ENCODE results near the gene CCDC8. TPM values are rescaled to one million over a fixed set of nuclear protein-coding genes. Genes with fewer than 3 reads are reported as not detected.

Gene CCDC8
- total and polyA plus RNA-seq, 2 of the 4 experiments (the other 2 are of a cell fraction), result 9.3 to 10.2 TPM

GRCh38 chr19:46392837-46393236 lies 20.5 kb downstream of the CCDC8 start:
- Histone ChIP-seq H2BK5ac (ENCODE audit: low read depth, low read length, poor library complexity, severe bottlenecking) (peak overlapping the region; percentile 22), H3K4ac (ENCODE audit: low read depth, low read length) (peak overlapping the region; percentile 61), H2BK120ac (ENCODE audit: low read depth, low read length) (peak overlapping the region; percentile 69), H4K5ac (ENCODE audit: low read depth, low read length) (0 out of 2 replicates have a peak overlapping the region, but pooled peaks have one; percentile 6), H3K9ac (ENCODE audit: low read depth, low read length) (0 out of 2 replicates have a peak overlapping the region, but pooled peaks have one; percentile 3), H2BK20ac (ENCODE audit: low read depth, low read length) (peak overlapping the region; percentile 21; the same call in 1 of the 2 replicates), H3K9me1 (ENCODE audit: insufficient read depth, low read length) (peaks cover 13% of the 10 kb centered on the region), H3K79me1 (ENCODE audit: low read depth in 1 of 2, low read length in 2 of 2) (0 out of 4 replicates have a peak, but pooled peaks cover 0 to 9% of the 10 kb centered on the region in 2 experiments), H3K56ac (ENCODE audit: extremely low read depth, insufficient read depth, low read length) (no peak overlapping the region; the same call in 1 of the 2 replicates), H3K4me2 (ENCODE audit: low read depth, low read length) (peak overlapping the region; percentile 65), H2AK9ac (replicated peaks; ENCODE audit: low read depth, low read length, poor library complexity) (no peak overlapping the region), H3K36me3 (ENCODE audit: control insufficient read depth, insufficient read depth, low read length) (peaks cover 32% of the 10 kb centered on the region), H3K27ac (ENCODE audit: insufficient read depth, low read length) (peak overlapping the region; percentile 63), H3K4me1 (ENCODE audit: control insufficient read depth, insufficient read depth, low read length) (peaks cover 15% of the 10 kb centered on the region), H3K4me3 (ENCODE audit: insufficient read depth, low read depth, low read length) (no peak overlapping the region), H4K20me1 (ENCODE audit: insufficient read depth, low read length) (no peaks in the 10 kb centered on the region; the same call in 1 of the 2 replicates), H4K8ac (ENCODE audit: low read depth in 2 of 2, low read length in 2 of 2) (peak overlapping the region in 1 of 2 experiments; percentile 79; a peak in 2 of 4 replicates), H2AK5ac (ENCODE audit: low read depth, low read length) (peak overlapping the region; percentile 59; the same call in 1 of the 2 replicates), H3K23ac (ENCODE audit: low read depth, low read length) (peak overlapping the region; percentile 18), H3K18ac (ENCODE audit: low read depth, low read length) (0 out of 2 replicates have a peak overlapping the region, but pooled peaks have one; percentile 3), H4K91ac (ENCODE audit: insufficient read depth, low read depth, low read length) (peak overlapping the region; percentile 66), H3K27me3 (ENCODE audit: control insufficient read depth, insufficient read depth, low read length) (no peaks in the 10 kb centered on the region), H2BK15ac (ENCODE audit: low read depth, low read length) (peak overlapping the region; percentile 7; the same call in 1 of the 3 replicates), H3K14ac (replicated peaks; ENCODE audit: low read depth, low read length) (peak overlapping the region; percentile 24), H2AFZ (replicated peaks; ENCODE audit: low read length, poor library complexity) (no peak overlapping the region), H3K9me3 (ENCODE audit: control insufficient read depth, insufficient read depth, low read length) (peaks cover 6% of the 10 kb centered on the region)
- POLR2A ChIA-PET (ENCODE audit: unreplicated experiment), result no interaction called here
- DNase-seq (no peak), ATAC-seq (ENCODE audit: low read depth) (peak; percentile 24)
- in situ Hi-C loops (cut with MboI; ENCODE audit: low sequenced_read_pairs), result no loop called here
- CTCF ChIA-PET, result interaction anchor here (0.8 kb wide), 1 partner anchor 23 kb away, joined by 3 read pairs; no protein-coding TSS in a partner anchor
- WGBS, 2 experiments (ENCODE audit: extremely low coverage in 2 of 2, insufficient read length in 1 of 2), result no CpG with 5 or more reads among the region's 4 CpGs
- no TSS peak for BruUV-seq (replicated peaks)
- dilution Hi-C loops (cut with HindIII; ENCODE audit: low sequenced_read_pairs, unreplicated experiment), result no loop called here
- TF ChIP-seq BHLHE40 (IDR thresholded peaks at IDR 0.05; ENCODE audit: low read depth, low read length) (no peak), CTCF (conservative IDR thresholded peaks at IDR 0.05; ENCODE audit: low read depth, low read length) (no peak), RCOR1 (IDR thresholded peaks at IDR 0.05; ENCODE audit: insufficient replicate concordance, low read length) (no peak), MAFK (IDR thresholded peaks at IDR 0.05; ENCODE audit: low read depth, low read length) (no peak), USF2 (IDR thresholded peaks at IDR 0.05; ENCODE audit: low read depth, low read length) (no peak), SMC3 (IDR thresholded peaks at IDR 0.05; ENCODE audit: low read depth, low read length) (no peak), RFX5 (IDR thresholded peaks at IDR 0.05; ENCODE audit: low read depth, low read length) (no peak), MAZ (IDR thresholded peaks at IDR 0.05; ENCODE audit: borderline replicate concordance, low read depth, low read length) (no peak), POLR2A (IDR thresholded peaks at IDR 0.05; ENCODE audit: low read depth, low read length) (no peak), RAD21 (IDR thresholded peaks at IDR 0.05; ENCODE audit: low read length) (no peak), CHD1 (IDR thresholded peaks at IDR 0.05; ENCODE audit: low read depth, low read length) (no peak), CEBPB (IDR thresholded peaks at IDR 0.05; ENCODE audit: low read depth, low read length) (no peak), FOS (IDR thresholded peaks at IDR 0.05; ENCODE audit: low read depth, low read length) (no peak), MXI1 (IDR thresholded peaks at IDR 0.05; ENCODE audit: borderline replicate concordance, low read depth, low read length) (no peak), NFE2L2 (IDR thresholded peaks at IDR 0.05; ENCODE audit: low read depth, low read length) (no peak)
- TF ChIP-seq, protein P1, sequence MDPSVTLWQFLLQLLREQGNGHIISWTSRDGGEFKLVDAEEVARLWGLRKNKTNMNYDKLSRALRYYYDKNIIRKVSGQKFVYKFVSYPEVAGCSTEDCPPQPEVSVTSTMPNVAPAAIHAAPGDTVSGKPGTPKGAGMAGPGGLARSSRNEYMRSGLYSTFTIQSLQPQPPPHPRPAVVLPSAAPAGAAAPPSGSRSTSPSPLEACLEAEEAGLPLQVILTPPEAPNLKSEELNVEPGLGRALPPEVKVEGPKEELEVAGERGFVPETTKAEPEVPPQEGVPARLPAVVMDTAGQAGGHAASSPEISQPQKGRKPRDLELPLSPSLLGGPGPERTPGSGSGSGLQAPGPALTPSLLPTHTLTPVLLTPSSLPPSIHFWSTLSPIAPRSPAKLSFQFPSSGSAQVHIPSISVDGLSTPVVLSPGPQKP (IDR thresholded peaks at IDR 0.05; ENCODE audit: borderline replicate concordance, low read depth, low read length), result no peak
- intact Hi-C loops (cut with micrococcal nuclease), result no loop called here

All from IMR-90 (cell line).